ENCODE data around the gene PAPSS1.
A peak's percentile ranks its signal among the peaks of the same experiment; 100 is the strongest.
"Not testable (repeated sequence)": the region's sequence is repeated elsewhere in the genome, so short reads cannot be mapped to it uniquely, and the experiment has no call there.

The PAPSS1 gene

GRCh38 chr4:107734120-107734519, 14.1 kb upstream of the PAPSS1 start:
- Histone ChIP-seq H3K27me3 (peaks cover 21% of the 10 kb centered on the region), H3K9me3 (no peaks in the 10 kb centered on the region), H3K4me1 (peaks cover 18% of the 10 kb centered on the region), H3K36me3 (no peaks in the 10 kb centered on the region), H3K4me3 (ENCODE audit: low read depth, low read length) (no peak overlapping the region)
- no peak for DNase-seq
- TF ChIP-seq, protein P1, sequence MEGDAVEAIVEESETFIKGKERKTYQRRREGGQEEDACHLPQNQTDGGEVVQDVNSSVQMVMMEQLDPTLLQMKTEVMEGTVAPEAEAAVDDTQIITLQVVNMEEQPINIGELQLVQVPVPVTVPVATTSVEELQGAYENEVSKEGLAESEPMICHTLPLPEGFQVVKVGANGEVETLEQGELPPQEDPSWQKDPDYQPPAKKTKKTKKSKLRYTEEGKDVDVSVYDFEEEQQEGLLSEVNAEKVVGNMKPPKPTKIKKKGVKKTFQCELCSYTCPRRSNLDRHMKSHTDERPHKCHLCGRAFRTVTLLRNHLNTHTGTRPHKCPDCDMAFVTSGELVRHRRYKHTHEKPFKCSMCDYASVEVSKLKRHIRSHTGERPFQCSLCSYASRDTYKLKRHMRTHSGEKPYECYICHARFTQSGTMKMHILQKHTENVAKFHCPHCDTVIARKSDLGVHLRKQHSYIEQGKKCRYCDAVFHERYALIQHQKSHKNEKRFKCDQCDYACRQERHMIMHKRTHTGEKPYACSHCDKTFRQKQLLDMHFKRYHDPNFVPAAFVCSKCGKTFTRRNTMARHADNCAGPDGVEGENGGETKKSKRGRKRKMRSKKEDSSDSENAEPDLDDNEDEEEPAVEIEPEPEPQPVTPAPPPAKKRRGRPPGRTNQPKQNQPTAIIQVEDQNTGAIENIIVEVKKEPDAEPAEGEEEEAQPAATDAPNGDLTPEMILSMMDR (IDR thresholded peaks at IDR 0.05; ENCODE audit: low read depth, low read length), result peak; percentile 46

GRCh38 chr4:107733431-107733925, 13.4 kb upstream of the PAPSS1 start:
- Histone ChIP-seq H3K9me3 (no peaks in the 10 kb centered on the region), H3K27me3 (peaks cover 21% of the 10 kb centered on the region), H3K4me1 (peaks cover 18% of the 10 kb centered on the region), H3K4me3 (ENCODE audit: low read depth, low read length) (no peak overlapping the region), H3K36me3 (no peaks in the 10 kb centered on the region)
- TF ChIP-seq, protein P1 (IDR thresholded peaks at IDR 0.05; ENCODE audit: low read depth, low read length), result no peak
- DNase-seq, result peak; percentile 78

DNA sequence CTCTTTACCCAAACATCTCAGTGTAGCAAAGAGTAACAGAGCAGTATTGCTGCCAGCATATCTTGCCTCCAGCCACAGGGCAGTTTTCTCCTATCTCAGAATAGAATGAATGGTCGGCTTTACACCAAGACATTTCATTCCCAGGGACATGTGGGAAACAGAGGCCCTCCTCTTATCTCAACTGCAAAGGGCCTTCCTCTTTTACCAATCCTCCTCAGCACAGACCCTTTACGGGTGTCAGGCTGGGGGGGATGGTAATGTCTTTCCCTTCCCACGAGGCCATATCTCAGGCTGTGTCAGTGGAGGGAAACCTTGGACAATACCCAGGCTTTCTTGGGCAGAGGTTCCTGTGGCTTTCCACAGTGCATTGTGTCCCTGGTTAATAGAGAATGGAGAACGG, 9.0 kb upstream of the PAPSS1 start:
- not testable (repeated sequence) for H3K36me3 ChIP-seq; DNase-seq; H3K27me3 ChIP-seq; H3K9me3 ChIP-seq; H3K4me3 ChIP-seq (ENCODE audit: low read depth, low read length)
- H3K4me1 ChIP-seq, result peaks cover 16% of the 10 kb centered on the region

DNA sequence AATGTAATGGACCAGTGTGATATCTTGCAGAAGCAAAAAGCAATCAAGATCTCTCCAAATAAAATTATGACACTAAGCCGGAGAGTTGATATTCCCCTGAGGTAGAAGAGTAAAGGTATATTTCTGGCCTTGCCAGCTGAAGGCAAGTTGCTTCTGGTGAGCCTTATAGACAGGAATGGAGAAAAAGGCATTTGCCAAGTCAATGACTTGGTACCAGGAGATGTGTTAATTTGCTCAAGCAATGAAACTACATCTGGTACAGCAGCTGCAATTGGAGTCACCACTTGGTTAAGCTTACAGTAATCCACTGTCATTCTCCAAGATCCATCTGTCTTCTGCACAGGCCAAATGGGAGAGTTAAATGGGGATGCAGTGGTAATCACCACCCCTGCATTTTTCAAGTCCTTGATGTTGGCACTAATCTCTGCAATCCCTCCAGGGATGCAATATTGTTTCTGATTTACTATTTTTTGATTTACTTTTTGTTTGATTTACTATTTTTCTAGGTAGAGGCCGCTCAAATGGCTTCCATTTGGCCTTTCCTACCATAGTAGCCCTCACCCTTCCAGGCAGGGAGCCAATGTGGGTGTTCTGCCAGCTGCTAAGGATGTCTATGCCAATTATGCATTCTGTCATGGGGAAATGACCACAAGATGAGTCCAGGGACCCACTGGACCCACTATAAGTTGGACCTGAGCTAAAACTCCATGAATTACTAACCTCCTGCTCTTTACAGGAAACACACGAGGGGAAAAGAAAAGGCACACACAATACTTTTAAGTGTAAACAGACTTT, 6.3 kb upstream of the PAPSS1 start:
- H3K36me3 ChIP-seq; H3K4me1 ChIP-seq; DNase-seq; H3K4me3 ChIP-seq (ENCODE audit: low read depth, low read length); H3K27me3 ChIP-seq; H3K9me3 ChIP-seq: not testable (repeated sequence)

DNA sequence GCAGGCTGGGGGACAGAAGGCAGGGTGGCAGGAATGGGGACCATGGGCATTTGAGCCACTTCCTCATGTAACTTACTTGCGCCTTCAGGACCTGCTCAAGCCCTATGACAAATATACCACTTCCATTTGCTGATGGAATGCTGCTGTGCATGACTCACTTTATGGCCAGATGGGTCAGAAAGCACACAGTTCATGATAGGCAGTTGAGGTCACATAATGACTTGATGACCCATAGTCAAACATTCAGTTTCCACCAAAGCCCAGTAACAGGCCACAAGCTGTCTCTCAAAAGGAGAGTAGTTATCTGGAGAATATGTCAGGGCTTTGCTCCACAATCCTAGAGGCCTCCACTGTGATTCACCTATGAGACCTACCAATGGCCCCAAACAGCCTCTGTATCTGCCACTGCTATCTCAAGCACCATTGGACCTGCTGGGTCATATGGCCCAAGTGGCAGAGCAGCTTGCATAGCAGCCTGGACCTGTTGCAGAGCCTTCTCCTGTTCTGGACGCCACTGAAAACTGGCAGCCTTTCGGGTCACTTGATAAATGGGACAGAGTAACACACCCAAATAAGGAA, 5.3 kb upstream of the PAPSS1 start:
- TF ChIP-seq, protein P1 (IDR thresholded peaks at IDR 0.05; ENCODE audit: low read depth, low read length), result no peak
- H3K36me3 ChIP-seq, result no peaks in the 10 kb centered on the region

DNA sequence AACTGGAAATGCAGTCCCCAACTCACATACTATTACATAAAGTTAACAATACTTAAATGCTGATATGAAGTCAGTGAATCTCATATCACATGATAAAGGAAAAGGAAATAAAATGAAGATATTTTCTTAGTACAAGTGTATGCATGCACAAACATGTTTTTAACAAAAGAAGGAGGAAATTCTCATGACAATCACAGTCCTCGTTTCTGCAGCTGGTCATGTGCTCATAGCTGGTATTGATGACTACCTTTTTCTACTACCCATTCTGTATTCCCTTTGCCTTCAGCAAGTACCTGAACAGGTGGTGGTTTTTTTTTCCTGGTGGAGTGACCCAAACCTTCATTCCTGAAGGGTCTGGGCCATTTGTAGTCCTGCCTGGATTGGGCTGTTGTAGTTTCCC, 3.3 kb upstream of the PAPSS1 start:
- H3K27me3 ChIP-seq; H3K4me1 ChIP-seq; H3K4me3 ChIP-seq (ENCODE audit: low read depth, low read length); H3K36me3 ChIP-seq; H3K9me3 ChIP-seq; DNase-seq: not testable (repeated sequence)

More for the DNA sequence above, 5.3 kb upstream of the PAPSS1 start:
- peaks cover 6% of the 10 kb centered on the region; the same call in 1 of the 2 replicates for H3K4me1 ChIP-seq
- H3K9me3 ChIP-seq, result no peaks in the 10 kb centered on the region
- no peaks in the 10 kb centered on the region for H3K27me3 ChIP-seq
- no peak for DNase-seq
- no peak overlapping the region for H3K4me3 ChIP-seq (ENCODE audit: low read depth, low read length)

GRCh38 chr4:107721436-107722100, 1.5 kb upstream of the PAPSS1 start:
- Histone ChIP-seq H3K27me3 (no peaks in the 10 kb centered on the region), H3K9me3 (no peaks in the 10 kb centered on the region), H3K4me3 (ENCODE audit: low read depth, low read length) (no peak overlapping the region), H3K36me3 (no peaks in the 10 kb centered on the region), H3K4me1 (0 out of 2 replicates have a peak, but pooled peaks cover 3% of the 10 kb centered on the region)
- DNase-seq, result no peak
- TF ChIP-seq, protein P1 (IDR thresholded peaks at IDR 0.05; ENCODE audit: low read depth, low read length), result no peak
